Amniotic stem cell (primary cell): ENCODE data around the gene COL4A2.
"Not testable (repeated sequence)": the region's sequence is repeated elsewhere in the genome, so short reads cannot be mapped to it uniquely, and the experiment has no call there.

Experiments
- DNase-seq: peaks from one replicate; lab custom pipeline; 2025; lab: John Stamatoyannopoulos, UW

The COL4A2 gene

GRCh38 chr13:110519506-110519905 lies 212.4 kb downstream of the COL4A2 start:
- DNase-seq, result no peak

- no peak for DNase-seq
These were observed 213.6 kb downstream of the COL4A2 start for GRCh38 chr13:110520431-110521295.

GRCh38 chr13:110521296-110521680 lies 214.2 kb downstream of the COL4A2 start:
- DNase-seq, result no peak

DNA sequence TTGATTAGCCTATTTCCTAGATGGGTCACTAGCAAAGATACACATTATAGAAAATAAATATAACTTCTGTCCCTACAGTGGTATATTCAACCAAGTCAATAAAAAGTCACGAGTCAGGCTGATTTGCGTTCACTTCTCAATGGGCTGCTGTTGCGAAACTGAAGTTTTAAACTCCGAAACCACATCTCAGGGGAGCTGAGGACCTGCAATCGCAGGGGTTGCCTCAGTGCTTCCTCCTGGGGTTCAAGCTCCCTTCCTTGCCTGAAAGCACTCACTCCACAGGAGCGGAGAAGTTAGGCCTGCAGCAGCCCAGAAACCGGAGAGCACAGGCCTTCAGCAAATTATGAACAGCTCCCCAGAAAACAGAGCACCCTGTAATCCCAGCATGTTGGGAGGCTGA lies 214.9 kb downstream of the COL4A2 start:
- no peak for DNase-seq

GRCh38 chr13:110522721-110523120 lies 215.6 kb downstream of the COL4A2 start:
- DNase-seq, result no peak

DNA sequence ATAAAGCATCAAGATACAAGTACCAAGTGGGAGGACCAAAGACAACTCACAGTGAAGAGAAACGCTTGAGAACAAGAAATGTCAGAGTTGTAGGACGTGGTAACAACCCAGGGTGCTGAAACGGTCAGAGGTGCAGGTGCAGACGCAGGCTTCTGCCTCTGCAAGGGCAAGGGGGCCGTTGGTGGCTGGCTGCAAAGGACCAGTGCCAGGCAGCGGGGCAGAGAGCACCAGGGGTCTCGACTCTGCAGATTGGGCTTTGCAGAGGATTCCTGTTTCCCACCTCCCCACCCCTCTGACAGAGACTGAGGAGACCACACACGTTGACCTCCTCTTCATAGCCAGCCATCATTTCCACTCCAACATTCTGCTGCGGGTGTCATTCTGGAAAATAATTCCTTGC lies 216.1 kb downstream of the COL4A2 start:
- no peak for DNase-seq

DNA sequence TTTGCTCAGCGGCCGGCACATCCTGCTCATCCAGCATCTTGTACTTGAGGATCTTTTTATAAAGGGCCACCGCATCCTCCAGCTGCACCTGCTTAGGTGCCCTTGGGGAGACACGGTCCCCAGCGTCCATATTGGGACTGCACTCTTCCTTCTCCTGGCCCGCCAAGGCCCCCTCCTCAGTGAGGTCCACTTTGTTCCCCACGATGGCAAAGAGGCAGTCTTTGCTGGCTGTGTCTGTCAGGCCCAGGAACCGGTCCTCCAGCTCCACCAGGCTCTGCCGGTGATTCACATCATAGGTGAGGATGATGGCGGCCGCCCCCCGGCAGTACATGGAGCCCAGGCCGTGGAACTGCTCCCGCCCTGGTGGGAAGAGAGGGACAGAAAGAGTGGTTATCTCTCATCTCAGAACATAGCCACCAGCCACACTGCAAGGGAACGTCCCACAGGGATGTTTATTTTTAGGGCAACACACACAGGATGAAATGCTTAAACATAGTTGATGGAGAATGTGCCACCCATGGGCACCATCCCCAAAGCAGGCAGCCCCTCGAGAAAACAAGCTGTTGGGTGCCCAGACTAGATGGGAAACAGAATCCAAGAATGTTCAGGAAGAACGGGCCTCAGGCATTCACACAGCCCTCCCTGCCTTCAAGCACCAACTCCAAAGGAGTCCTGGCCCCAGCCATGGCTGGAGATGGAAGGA lies 216.9 kb downstream of the COL4A2 start:
- DNase-seq, result no peak

DNA sequence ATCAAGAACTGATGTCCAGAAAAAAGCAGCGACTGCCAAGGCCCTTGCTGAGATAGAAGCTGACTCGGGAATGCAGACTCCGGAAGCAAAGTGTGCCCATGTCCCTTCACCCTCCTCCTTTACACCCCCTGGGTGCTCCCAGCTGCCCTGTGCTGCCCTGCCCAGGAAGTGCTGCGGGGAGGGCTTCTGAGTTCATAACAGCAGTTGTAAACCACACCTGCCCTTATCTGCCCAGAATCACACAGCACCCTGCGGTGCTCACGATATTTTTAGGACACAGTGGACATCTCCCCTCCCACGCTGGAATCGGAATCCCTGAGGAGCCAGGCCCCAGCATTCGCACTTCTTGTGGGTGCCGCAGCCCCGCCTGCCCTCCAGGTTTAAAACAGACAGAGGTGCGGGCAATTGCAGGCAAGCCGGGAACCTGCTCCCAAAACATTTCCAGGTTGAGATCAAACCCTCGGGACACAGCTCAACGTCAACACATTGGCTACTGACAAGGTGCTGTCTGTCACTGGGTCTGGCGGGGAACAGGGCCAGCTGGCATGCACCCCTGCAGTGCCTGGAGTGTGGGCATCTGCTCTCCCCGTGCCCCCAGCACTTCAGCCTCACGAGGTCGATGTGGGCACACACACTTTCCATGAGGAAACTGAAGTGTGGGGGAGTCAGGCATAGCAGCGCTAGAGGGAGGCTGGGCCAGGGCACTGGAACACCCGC lies 217.6 kb downstream of the COL4A2 start:
- DNase-seq, result no peak

DNA sequence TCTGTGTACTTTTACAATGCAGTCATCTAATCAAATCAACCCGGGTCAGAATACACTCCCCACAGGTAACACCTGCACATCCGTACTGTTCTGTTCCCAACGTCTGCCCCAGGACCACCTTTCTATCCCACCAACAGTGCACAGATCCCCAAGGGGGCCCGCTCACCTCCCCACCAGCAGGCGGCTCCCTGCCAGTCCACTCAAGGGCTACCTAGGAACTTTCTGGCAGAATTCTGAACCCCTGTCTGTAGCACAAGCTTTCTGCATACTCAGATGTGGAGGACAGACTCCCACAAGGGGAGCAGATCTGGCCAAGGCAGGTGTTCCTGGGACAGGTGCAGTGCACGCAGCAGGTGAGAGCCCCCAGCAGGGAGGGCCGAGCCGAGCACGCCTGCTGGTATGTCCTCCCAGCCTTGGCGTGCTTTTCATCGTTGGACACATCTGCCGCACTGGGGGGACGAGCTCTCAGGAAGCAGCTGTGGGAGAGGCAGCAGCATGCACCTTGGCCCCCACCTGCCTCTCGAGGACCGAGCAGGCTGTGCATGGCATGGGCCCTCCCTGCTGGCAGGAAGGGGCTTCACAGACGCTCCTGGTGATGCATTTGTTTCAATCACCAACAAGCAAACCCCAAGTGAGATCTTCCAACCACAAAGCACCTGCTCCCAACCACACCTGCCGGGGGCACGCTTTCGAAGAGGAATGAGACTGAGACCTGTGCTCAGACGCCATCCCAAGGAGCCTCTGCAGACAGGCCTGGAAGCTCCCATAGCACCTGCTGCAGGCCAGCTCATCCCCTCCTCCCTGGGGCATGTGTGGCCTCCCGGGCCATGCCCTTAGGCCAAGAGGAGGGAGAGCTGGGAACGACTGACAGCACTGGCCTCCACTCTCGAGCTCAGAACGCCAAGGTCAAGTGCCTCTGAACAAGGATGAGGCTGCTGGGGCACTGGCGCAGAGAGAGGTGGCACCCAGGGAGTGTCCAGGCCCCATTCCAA lies 218.5 kb downstream of the COL4A2 start:
- no peak for DNase-seq

GRCh38 chr13:110528371-110528770 lies 221.3 kb downstream of the COL4A2 start:
- no peak for DNase-seq

- no peak for DNase-seq
These were observed 221.8 kb downstream of the COL4A2 start for GRCh38 chr13:110528911-110529310.

DNA sequence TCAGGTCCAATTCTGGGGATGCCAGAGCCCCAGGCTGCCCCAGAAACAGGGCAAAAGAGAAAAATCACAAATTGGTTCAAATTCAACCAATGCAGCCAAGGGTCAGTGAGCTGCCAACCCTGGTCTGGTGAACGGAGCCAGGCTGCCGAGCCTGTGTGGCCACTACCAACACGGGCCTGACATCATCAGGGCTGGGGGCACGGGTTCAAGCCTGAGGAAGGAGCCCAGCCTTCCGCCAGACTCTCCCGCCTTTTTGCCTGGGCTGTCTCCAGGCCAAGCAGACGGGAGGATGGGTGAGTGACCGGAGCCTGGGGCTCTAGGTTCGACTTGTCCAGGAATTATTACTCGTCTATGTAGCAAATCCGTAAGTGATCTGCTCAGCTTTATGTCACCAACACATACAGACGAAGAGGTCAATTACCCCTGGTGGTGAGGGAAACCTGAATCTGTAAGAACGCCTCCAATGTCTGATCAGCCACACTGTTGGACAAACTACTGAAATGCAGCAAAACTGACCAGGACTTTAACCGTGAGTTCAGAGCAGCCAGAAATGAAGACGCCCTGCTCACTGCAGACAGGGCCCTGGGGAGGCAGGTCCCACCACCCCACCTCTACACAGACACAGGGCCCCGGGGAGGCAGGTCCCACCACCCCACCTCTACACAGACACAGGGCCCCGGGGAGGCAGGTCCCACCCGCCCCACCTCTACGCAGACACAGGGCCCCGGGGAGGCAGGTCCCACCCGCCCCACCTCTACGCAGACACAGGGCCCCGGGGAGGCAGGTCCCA lies 222.6 kb downstream of the COL4A2 start:
- DNase-seq, result no peak

GRCh38 chr13:110531100-110531499 lies 224.0 kb downstream of the COL4A2 start:
- no peak for DNase-seq

- DNase-seq, result no peak
These were observed 224.6 kb downstream of the COL4A2 start for GRCh38 chr13:110531671-110532083.

GRCh38 chr13:110532258-110532657 lies 225.2 kb downstream of the COL4A2 start:
- DNase-seq, result not testable (repeated sequence)

DNA sequence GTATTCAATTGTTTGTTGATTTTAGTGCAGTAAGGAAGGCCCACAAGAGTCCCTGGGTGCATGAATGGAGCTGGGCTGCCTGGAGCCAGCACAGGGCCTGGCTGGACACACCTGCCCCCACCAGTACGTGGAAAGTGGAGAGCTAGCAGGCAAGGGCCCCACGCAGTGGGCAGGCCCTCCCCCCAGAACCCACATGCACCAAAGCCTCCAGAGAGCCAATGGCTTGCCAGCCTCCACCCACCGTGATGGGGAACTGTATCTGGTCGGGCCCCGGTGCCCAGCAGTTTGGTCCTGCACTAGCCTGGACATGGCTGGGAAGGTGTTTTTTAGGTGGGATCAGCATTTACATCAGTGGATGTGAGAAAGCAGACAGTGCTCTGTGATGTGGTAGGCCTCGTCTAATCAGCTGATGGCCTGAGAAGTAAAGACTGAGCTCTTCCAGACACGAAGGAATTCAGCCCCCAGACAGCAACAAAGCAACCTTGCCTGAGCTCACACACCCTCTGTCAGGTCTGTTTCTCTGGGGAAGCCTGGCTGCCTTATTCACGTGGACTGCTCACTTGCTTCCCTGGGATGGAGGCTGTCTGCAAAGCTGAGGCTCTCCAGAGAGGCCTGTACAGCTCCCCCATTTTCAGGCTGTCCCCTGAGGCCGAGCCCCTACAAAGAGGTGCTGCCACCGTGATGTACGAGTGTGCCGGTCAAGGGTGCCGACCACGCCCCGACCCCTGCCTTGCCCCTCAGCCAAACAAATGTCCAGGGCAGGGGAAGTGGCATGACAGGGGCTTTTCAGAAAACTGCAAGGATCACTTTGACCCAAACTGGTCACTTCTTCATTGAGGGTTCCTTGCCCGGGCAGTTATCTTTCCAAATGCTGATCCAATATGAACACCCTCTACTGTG lies 226.9 kb downstream of the COL4A2 start:
- no peak for DNase-seq

DNA sequence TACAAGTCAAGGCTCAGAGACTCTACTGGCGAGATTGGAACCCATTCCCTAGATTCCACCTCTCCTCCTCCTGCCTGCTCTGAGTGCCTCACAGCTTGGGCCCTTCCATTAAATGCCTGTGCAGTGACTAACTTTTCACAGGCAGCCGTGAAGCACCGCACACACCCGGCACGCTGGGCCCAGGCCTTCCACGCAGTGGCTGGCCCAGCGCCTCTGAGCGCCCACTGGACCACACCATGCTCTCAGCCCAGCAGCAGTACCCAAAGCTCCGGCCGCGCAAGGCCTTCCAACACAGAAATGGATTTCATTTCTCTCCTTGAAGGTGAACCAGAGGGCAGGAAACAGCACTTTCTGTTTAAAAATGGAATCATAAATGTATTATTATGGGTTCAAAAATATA lies 228.4 kb downstream of the COL4A2 start:
- DNase-seq, result no peak

DNA sequence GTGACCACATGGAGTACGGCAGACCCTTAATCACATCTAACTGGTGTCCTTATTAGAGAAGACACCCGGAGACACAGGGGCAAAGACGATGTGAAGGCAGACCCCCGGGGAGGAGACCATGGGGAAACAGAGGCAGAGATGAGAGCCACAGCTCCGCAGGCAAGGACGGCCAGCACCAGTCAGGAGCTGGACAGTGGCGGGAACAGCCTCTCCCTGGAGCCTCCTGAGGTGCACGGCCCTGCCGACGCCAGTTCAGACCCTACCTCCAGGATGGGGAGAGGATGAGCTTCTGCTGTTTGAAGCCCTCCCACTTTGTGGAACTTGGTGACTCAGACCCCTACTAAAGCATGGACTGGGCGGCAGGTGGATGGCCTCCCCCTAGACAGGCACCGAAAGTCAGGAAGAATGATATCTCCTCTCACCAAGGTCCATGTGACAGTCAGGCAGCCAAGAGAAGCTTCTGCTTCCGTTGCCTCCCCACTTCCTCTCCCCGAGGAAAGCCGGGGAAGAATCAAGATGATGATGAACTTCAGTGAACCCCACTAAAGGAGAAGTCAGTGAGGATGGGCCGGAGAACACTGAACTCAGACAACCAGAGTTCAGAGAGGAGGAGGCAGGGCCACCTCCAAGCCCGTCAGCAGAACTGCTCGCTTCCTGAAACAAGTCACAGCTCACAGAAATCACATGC lies 229.1 kb downstream of the COL4A2 start:
- no peak for DNase-seq

DNA sequence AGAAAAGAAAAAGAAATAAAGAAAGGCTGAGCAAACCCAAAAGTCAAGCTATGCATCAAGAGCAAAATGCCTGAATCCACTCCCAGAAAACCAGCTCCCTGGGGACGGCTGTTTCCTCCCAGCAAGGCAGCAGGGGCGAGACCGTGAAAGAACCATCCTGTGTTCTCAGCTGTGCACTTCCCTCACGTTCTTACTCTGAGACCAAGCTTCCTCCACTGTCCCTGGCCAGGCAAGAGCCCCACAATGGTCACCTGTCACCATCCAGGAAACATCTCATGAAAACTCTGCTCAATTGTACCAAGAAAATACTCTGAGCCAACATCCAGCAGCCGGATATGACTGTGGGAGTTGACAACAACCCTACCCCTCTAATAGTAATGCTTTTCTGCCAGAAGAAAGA lies 231.5 kb downstream of the COL4A2 start:
- DNase-seq, result no peak
